ENCODE results near the gene BEND7. TPM values are rescaled to one million over a fixed set of nuclear protein-coding genes. Genes with fewer than 3 reads are reported as not detected.

Gene BEND7
- total RNA-seq, 2 donors from 2014 or later, result 13.7 to 17.5 TPM

DNA sequence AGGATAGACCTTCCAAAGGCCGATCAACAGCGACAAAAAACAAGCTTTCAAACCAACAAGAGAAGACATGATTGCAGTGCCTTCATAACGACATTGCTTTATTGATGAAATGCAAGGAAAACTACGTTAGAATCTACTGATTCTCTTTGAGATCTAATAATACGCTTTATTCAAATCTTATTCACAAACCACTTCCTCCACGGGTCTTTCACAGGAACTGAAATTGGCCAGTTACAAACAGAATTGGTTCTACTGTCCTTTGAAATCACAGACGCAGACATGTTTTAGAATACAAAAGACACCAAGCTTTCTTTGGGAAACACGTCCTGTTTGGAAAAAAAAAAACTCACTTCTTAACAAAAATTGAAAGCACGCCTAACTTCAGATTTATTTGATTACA lies 106.0 kb downstream of the BEND7 start:
- WGBS, 2 donors, result 72 to 77% methylated on average over 9 of the region's 9 CpGs
- no peak for DNase-seq
- Histone ChIP-seq H3K36me3 (replicated peaks in 1 of 2; ENCODE audit: insufficient read depth in 1 of 2, low read depth in 2 of 2) (no peaks in the 10 kb centered on the region), H3K4me3 (no peak overlapping the region), H3K4me1 (no peaks in the 10 kb centered on the region), H3K9me3 (no peaks in the 10 kb centered on the region), H3K27me3 (no peaks in the 10 kb centered on the region), H3K27ac (no peak overlapping the region)
- no peak for ATAC-seq
- no peak for TF ChIP-seq CTCF (IDR thresholded peaks at IDR 0.05)
- TF ChIP-seq POLR2A (IDR thresholded peaks at IDR 0.05), result no peak
- intact Hi-C loops (cut with DNase I), result no loop called here

GRCh38 chr10:13421382-13421917 lies 107.4 kb downstream of the BEND7 start:
- no peaks in the 10 kb centered on the region for H3K36me3 ChIP-seq (replicated peaks in 1 of 2; ENCODE audit: insufficient read depth in 1 of 2, low read depth in 2 of 2)
- no peak for ATAC-seq
- no peak overlapping the region for H3K4me3 ChIP-seq
- H3K27ac ChIP-seq, result no peak overlapping the region
- no peaks in the 10 kb centered on the region for H3K4me1 ChIP-seq
- no peaks in the 10 kb centered on the region for H3K9me3 ChIP-seq
- no peak for DNase-seq
- no peaks in the 10 kb centered on the region for H3K27me3 ChIP-seq
- 73 to 75% methylated on average over 2 of the region's 2 CpGs for WGBS, 2 donors
- intact Hi-C loops (cut with DNase I), result no loop called here
- TF ChIP-seq POLR2A (IDR thresholded peaks at IDR 0.05) (no peak), CTCF (IDR thresholded peaks at IDR 0.05) (no peak)

DNA sequence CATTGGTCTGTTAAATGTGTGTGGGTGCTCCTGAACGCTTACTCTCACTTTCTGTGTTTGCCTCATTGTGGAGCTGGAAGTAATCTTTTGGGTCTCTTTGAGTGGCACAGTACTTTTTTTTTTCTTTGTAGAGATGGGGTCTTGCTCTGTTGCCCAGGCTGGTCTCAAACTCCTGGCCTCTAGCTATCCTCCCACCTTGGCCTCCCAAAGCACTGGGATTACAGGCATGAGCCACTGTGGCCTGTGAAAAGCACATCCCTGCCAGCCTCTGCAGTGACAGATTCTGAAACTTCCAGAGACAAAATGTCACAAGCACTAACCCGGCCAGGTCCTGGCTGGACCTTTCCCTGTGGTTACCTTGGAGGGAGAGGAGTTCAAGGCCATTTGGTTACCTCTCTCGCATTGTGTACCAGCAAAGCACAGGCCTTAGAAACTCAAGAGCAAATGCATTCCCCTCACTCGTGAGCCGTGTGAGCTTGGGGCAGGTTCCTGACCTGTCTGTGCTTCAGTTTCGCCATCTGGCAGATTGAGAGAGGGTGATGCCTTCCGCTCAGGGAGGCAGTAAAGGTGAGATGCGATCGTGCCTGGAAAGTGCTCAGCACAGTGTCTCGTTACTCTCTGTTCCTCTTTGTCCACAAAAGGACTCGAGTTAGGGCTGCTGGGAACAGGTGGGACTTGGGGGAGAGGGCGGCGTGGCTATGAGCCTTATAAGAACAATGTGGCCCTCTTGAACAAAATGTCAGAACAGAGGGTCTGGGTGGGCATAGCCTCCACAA lies 108.1 kb downstream of the BEND7 start:
- Histone ChIP-seq H3K4me3 (no peak overlapping the region), H3K36me3 (replicated peaks in 1 of 2; ENCODE audit: insufficient read depth in 1 of 2, low read depth in 2 of 2) (no peaks in the 10 kb centered on the region), H3K9me3 (no peaks in the 10 kb centered on the region), H3K4me1 (no peaks in the 10 kb centered on the region), H3K27me3 (no peaks in the 10 kb centered on the region), H3K27ac (no peak overlapping the region)
- DNase-seq (no peak), ATAC-seq (no peak)
- intact Hi-C loops (cut with DNase I), result no loop called here
- 86 to 93% methylated on average over 11 to 13 of the region's 13 CpGs for WGBS, 2 donors
- no peak for TF ChIP-seq CTCF (IDR thresholded peaks at IDR 0.05)
- no peak for TF ChIP-seq POLR2A (IDR thresholded peaks at IDR 0.05)

DNA sequence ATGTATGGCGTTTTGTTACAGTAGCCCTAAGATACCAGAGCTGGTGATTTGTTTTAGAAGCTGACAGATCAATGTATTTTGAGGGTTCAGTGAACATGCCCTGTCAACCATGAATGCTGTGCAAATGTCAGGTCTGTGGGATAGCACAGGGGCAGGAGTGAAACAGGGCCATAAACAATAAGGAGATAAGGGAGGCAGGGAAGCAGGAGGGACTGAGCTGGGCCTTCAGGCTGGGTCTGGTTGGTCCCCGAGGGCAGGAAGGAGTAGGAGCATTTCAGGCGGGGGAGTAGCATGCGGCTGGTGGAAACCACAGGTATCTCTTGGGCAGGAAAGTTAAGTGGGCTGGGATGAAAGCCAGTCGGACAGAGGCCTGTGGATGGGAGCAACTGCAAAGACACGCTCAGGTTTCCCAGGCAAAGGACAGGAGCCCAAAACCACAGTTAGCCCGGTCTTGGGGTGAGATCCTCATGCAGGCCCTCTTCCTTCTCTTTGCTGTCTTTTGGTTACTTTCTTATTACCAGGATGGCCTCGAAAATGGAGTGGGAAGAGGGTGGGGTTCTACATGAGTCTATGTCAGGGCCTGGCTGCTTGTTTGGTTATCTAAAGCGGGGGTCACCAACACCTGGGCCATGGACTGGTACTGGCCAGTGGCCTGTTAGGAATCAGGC lies 111.2 kb downstream of the BEND7 start:
- ATAC-seq, result no peak
- no peak for DNase-seq

More for the DNA sequence above, 111.2 kb downstream of the BEND7 start:
- Histone ChIP-seq H3K27me3 (no peaks in the 10 kb centered on the region), H3K4me3 (no peak overlapping the region), H3K9me3 (no peaks in the 10 kb centered on the region), H3K36me3 (replicated peaks in 1 of 2; ENCODE audit: insufficient read depth in 1 of 2, low read depth in 2 of 2) (no peaks in the 10 kb centered on the region), H3K27ac (no peak overlapping the region), H3K4me1 (peaks cover 7% of the 10 kb centered on the region)
- intact Hi-C loops (cut with DNase I), result no loop called here
- WGBS, 2 donors, result 70 to 84% methylated on average over 8 to 9 of the region's 9 CpGs
- no peak for TF ChIP-seq CTCF (IDR thresholded peaks at IDR 0.05)
- no peak for TF ChIP-seq POLR2A (IDR thresholded peaks at IDR 0.05)

All from body of pancreas (tissue), 4 donors.